Uterus (tissue), 4 donors: ENCODE results near the gene SHC1. TPM values are rescaled to one million over a fixed set of nuclear protein-coding genes. Genes with fewer than 3 reads are reported as not detected.
A peak's percentile ranks its signal among the peaks of the same experiment; 100 is the strongest.

ENCODE experiments used
- DNase-seq, 2 donors: peaks; one replicate each; pipeline ENCODE4 v3.0.0-alpha.2; 2019 to 2020
- H3K27ac ChIP-seq, 2 donors: fragments of 200-600 bp; sonication (generic); 1 replicate in 1 of 2; 2 replicates in 1 of 2; pipeline ENCODE4 v1.5.1; 2016 to 2018
- H3K27me3 ChIP-seq, 2 donors: fragments of 200-600 bp; sonication (generic); one replicate each; pipeline ENCODE4 v1.5.1; 2018 to 2019; ENCODE audit warnings: control low read depth in 1 of 2
- H3K36me3 ChIP-seq, 2 donors: fragments of 200-600 bp; sonication (generic); one replicate each; pipeline ENCODE4 v1.5.1; 2019; ENCODE audit warnings: control low read depth in 1 of 2
- H3K4me1 ChIP-seq, 2 donors: fragments of 200-600 bp; sonication (generic); one replicate each; pipeline ENCODE4 v1.5.1; 2018 to 2019; ENCODE audit warnings: control low read depth in 1 of 2
- H3K4me3 ChIP-seq, 2 donors: fragments of 200-600 bp; sonication (generic); 1 replicate in 1 of 2; 2 replicates in 1 of 2; pipeline ENCODE4 v1.5.1; 2018 to 2019; ENCODE audit warnings: mild to moderate bottlenecking in 1 of 2
- H3K9me3 ChIP-seq, 2 donors: fragments of 200-600 bp; sonication (generic); one replicate each; pipeline ENCODE4 v1.5.1; 2019; ENCODE audit warnings: control low read depth in 1 of 2
- CTCF ChIP-seq, 4 experiments: fragments of 200-600 bp in 2 of 4; fragments of 450-650 bp in 2 of 4; sonication (generic) in 2 of 4; IDR thresholded peaks; one replicate each; pipeline ENCODE4 v1.5.1; 2016 to 2019; ENCODE audit warnings: antibody characterized with exemption in 4 of 4, mild to moderate bottlenecking in 2 of 4, moderate library complexity in 1 of 4
- POLR2A ChIP-seq, 2 donors: fragments of 450-650 bp; IDR thresholded peaks; one replicate each; pipeline ENCODE4 v1.6.1; 2016; ENCODE audit warnings: antibody characterized with exemption in 2 of 2, mild to moderate bottlenecking in 1 of 2, moderate library complexity in 1 of 2
- intact Hi-C: fragments of 100-400 bp; cut with DNase I; formaldehyde crosslinking; loops from one replicate; pipeline ENCODE4 v1.15.1; 2023; ENCODE audit warnings: low total_unique reads
- total RNA-seq, 4 donors: library from RNA; depleted of rRNA in 3 of 4; stranded (reverse); fragments of >200 nt in 3 of 4; gene quantifications; one replicate each; pipeline versions ENCODE4 v1.1.0 to v1.2.4, GENCODE V29; 2014 to 2023
- donor health status: DM: yes; HTN: yes; CAD: no.

SHC1 gene
- total RNA-seq, 4 donors from 2014 or later: 93.5 to 149 (median 101) TPM

GRCh38 chr1:154943649-154944400 is 26.7 kb downstream of the SHC1 start:
- no peaks in the 10 kb centered on the region for H3K27me3 ChIP-seq
- peak overlapping the region; percentile 23 to 33 for H3K27ac ChIP-seq
- no peaks in the 10 kb centered on the region for H3K4me1 ChIP-seq
- no peak for TF ChIP-seq POLR2A (IDR thresholded peaks at IDR 0.05)
- peak; percentile 55 to 78 (median 59) for TF ChIP-seq CTCF (IDR thresholded peaks at IDR 0.05)
- no peak for DNase-seq
- intact Hi-C loops: no loop called here
- no peaks in the 10 kb centered on the region for H3K36me3 ChIP-seq
- no peak overlapping the region for H3K4me3 ChIP-seq
- H3K9me3 ChIP-seq: no peaks in the 10 kb centered on the region

GRCh38 chr1:154941333-154942013 is 29.1 kb downstream of the SHC1 start:
- no peak overlapping the region for H3K4me3 ChIP-seq
- H3K9me3 ChIP-seq: no peaks in the 10 kb centered on the region
- no peak overlapping the region for H3K27ac ChIP-seq
- no peak for DNase-seq
- no peaks in the 10 kb centered on the region for H3K27me3 ChIP-seq
- H3K36me3 ChIP-seq: no peaks in the 10 kb centered on the region
- no peaks in the 10 kb centered on the region for H3K4me1 ChIP-seq
- no peak for TF ChIP-seq CTCF (IDR thresholded peaks at IDR 0.05)
- intact Hi-C loops: no loop called here

- Histone ChIP-seq H3K9me3 (no peaks in the 10 kb centered on the region), H3K27me3 (no peaks in the 10 kb centered on the region), H3K27ac (no peak overlapping the region), H3K4me1 (no peaks in the 10 kb centered on the region), H3K36me3 (no peaks in the 10 kb centered on the region), H3K4me3 (no peak overlapping the region)
- TF ChIP-seq CTCF (IDR thresholded peaks at IDR 0.05) (no peak), POLR2A (IDR thresholded peaks at IDR 0.05) (no peak)
- no peak for DNase-seq
- intact Hi-C loops: no loop called here
Measured at GRCh38 chr1:154940651-154941194, 29.8 kb downstream of the SHC1 start.

- H3K36me3 ChIP-seq: no peaks in the 10 kb centered on the region
- no peak overlapping the region for H3K4me3 ChIP-seq
- peak overlapping the region in 1 of 2 donors; percentile 16 for H3K27ac ChIP-seq
- no peak for DNase-seq
- intact Hi-C loops: no loop called here
- H3K4me1 ChIP-seq: no peaks in the 10 kb centered on the region
- no peaks in the 10 kb centered on the region for H3K27me3 ChIP-seq
- TF ChIP-seq POLR2A (IDR thresholded peaks at IDR 0.05): no peak
- no peak for TF ChIP-seq CTCF (IDR thresholded peaks at IDR 0.05)
- no peaks in the 10 kb centered on the region for H3K9me3 ChIP-seq
Measured at GRCh38 chr1:154940213-154940560, 30.4 kb downstream of the SHC1 start.
